K562 (cell line): ENCODE data around the gene MPZL1. TPM values are rescaled to one million over a fixed set of nuclear protein-coding genes. Genes with fewer than 3 reads are reported as not detected.

Source experiments
- CCNT2 ChIP-seq: IDR thresholded peaks from 2 replicates; pipeline ENCODE4 v1.6.1; 2011; ENCODE audit warnings: borderline replicate concordance, low read depth, mild to moderate bottlenecking, moderate library complexity, mixed read lengths, low read length; ENCODE audit not compliant: insufficient read length; ENCODE audit errors: extremely low read depth
- CHD4 ChIP-seq: fragments of 200-600 bp; sonication (generic); IDR thresholded peaks from 3 replicates; pipeline ENCODE4 v1.6.1; 2012; ENCODE audit warnings: low read depth, mild to moderate bottlenecking, mixed read lengths, low read length, inconsistent platforms; ENCODE audit not compliant: insufficient read depth, insufficient replicate concordance, poor library complexity, severe bottlenecking
- CSDE1 ChIP-seq, 2 experiments: fragments of 450-650 bp; IDR thresholded peaks; 2 replicates each; pipeline ENCODE4 v1.6.1; 2016; ENCODE audit warnings: mild to moderate bottlenecking in 1 of 2
- DNMT1 ChIP-seq: fragments of 450-650 bp; IDR thresholded peaks from 2 replicates; pipeline ENCODE4 v1.6.1; 2016; ENCODE audit warnings: antibody characterized with exemption, mild to moderate bottlenecking
- FOS ChIP-seq: IDR thresholded peaks from 3 replicates; pipeline ENCODE4 v1.6.1; 2011; ENCODE audit not compliant: insufficient read length; ENCODE audit errors: extremely low read depth
- FOXK2 ChIP-seq, 2 experiments: fragments of 450-650 bp; IDR thresholded peaks in 1 of 2; conservative IDR thresholded peaks in 1 of 2; 2 replicates each; pipeline ENCODE4 v1.6.1; 2016; ENCODE audit warnings: low read depth in 2 of 2, mild to moderate bottlenecking in 1 of 2
- MTA2 ChIP-seq: fragments of 450-650 bp; IDR thresholded peaks from 2 replicates; pipeline ENCODE4 v1.6.1; 2016; ENCODE audit warnings: low read depth
- SRSF9 ChIP-seq: fragments of 200-400 bp; formaldehyde crosslinking; IDR thresholded peaks from 2 replicates; pipeline ENCODE4 v1.6.1; 2017; ENCODE audit warnings: low read depth, low read length, borderline replicate concordance
- SUPT5H ChIP-seq: fragments of 450-650 bp; IDR thresholded peaks from 2 replicates; pipeline ENCODE4 v1.6.1; 2016
- ZFP91 ChIP-seq: sonication (generic); formaldehyde crosslinking; IDR thresholded peaks from 2 replicates; pipeline ENCODE4 v1.8.0; 2022; ENCODE audit warnings: mild to moderate bottlenecking, missing genetic modification reagents
- ZNF133 ChIP-seq: fragments of 250-450 bp; sonication (Bioruptor Pico); IDR thresholded peaks from 2 replicates; pipeline ENCODE4 v1.4.0; 2020; ENCODE audit warnings: mild to moderate bottlenecking
- ZNF175 ChIP-seq: fragments of 200-800 bp; sonication (Bioruptor generic); IDR thresholded peaks from 2 replicates; pipeline ENCODE4 v1.6.1; 2016; ENCODE audit warnings: low read depth, mild to moderate bottlenecking, missing genetic modification characterization, missing compliant biosample characterization
- ZNF197 ChIP-seq: fragments of 200-800 bp; sonication (Bioruptor generic); IDR thresholded peaks from 2 replicates; pipeline ENCODE4 v1.6.1; 2016; ENCODE audit warnings: low read depth, missing genetic modification characterization, missing compliant biosample characterization
- ZNF24 ChIP-seq: fragments of 450-650 bp; IDR thresholded peaks from 2 replicates; pipeline ENCODE4 v1.6.1; 2016
- ZNF347 ChIP-seq: fragments of 450-650 bp; formaldehyde crosslinking; IDR thresholded peaks from 2 replicates; pipeline ENCODE4 v1.4.0; 2020; ENCODE audit warnings: low read depth, mild to moderate bottlenecking, moderate library complexity
- ZNF395 ChIP-seq: fragments of 200-800 bp; sonication (Bioruptor generic); IDR thresholded peaks from 2 replicates; pipeline ENCODE4 v1.6.1; 2017; ENCODE audit warnings: missing genetic modification characterization, missing compliant biosample characterization
- ZNF431 ChIP-seq: sonication (generic); formaldehyde crosslinking; IDR thresholded peaks from 2 replicates; pipeline ENCODE4 v1.8.0; 2022; ENCODE audit warnings: mild to moderate bottlenecking, missing genetic modification reagents
- polyA plus RNA-seq, 8 experiments: library from polyadenylated mRNA; depleted of rRNA in 4 of 8; stranded (reverse) in 5 of 8; unstranded in 3 of 8; fragments of >200 nt; fragmentation: Nextera tagmentation in 2 of 8; fragmentation: Illumina TruSeq in 1 of 8; extraction: Ambion mirVana in 2 of 8; extraction: Trizol in 1 of 8; gene quantifications; 2 replicates each; pipeline versions ENCODE4 v1.2.1 to v1.2.3, GENCODE V29; 2011 to 2014; ENCODE audit warnings: inconsistent platforms in 1 of 8, missing spikeins in 1 of 8
- total RNA-seq, 7 experiments: library from RNA; depleted of rRNA in 6 of 7; stranded (reverse); fragments of >200 nt in 6 of 7; fragmentation: Illumina TruSeq in 2 of 7; extraction: Trizol in 2 of 7; gene quantifications; 2 replicates each; pipeline versions ENCODE4 v1.2.1 to v1.2.3, GENCODE V29; 2011 to 2021; ENCODE audit warnings: low replicate concordance in 1 of 7
- TF ChIP-seq, protein P1 (sequence below): fragments of 250-450 bp; sonication (Bioruptor Pico); IDR thresholded peaks from 2 replicates; pipeline ENCODE4 v1.5.0; 2020; ENCODE audit warnings: mild to moderate bottlenecking, borderline replicate concordance
- TF ChIP-seq, protein P2 (sequence below): sonication (generic); formaldehyde crosslinking; IDR thresholded peaks from 2 replicates; pipeline ENCODE4 v1.9.0; 2022; ENCODE audit warnings: mild to moderate bottlenecking, missing genetic modification reagents
- TF ChIP-seq, protein P3 (sequence below): fragments of 450-650 bp; formaldehyde crosslinking; IDR thresholded peaks from 2 replicates; pipeline ENCODE4 v1.4.0; 2020; ENCODE audit warnings: mild to moderate bottlenecking

The MPZL1 gene
- total and polyA plus RNA-seq, 9 of the 15 experiments (the other 6 are each of a cell fraction or from before 2014, with no cell fraction given) = 14.5 to 153 (median 66.5) TPM

DNA sequence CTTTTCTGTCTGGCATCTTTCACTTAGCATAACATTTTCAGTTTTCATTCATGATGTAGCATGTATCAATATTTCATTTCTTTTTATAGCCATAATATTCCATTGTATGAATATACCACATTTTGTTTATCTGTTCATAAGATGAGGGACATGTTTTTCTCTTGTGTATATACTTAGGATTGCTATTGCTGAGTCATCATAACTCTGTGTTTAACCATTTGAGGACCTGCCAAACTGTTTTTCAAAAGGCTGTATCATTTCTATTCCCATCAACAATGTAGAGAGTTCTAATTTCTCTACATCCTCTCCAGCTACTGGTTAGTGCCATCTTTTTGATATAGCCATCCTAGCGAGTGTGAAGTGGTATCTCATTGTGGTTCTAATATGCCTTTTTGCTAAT is 26.2 kb downstream of the MPZL1 start (continued):
- TF ChIP-seq SRSF9 (no peak), FOS (no peak), MTA2 (peak; percentile 34; the same call in 1 of the 2 replicates), CSDE1 (IDR thresholded peaks at IDR 0.05) (no peak; a peak in 1 of 4 replicates), DNMT1 (0 out of 2 replicates have a peak, but pooled peaks have one; percentile 12), ZFP91 (no peak), CCNT2 (no peak), ZNF347 (no peak), ZNF197 (no peak), SUPT5H (no peak), ZNF395 (CRISPR knock-in tag) (no peak), ZNF133 (CRISPR knock-in tag) (no peak), ZNF175 (CRISPR knock-in tag) (no peak), CHD4 (no peak), ZNF431 (CRISPR knock-in tag) (no peak), ZNF24 (no peak), FOXK2 (conservative IDR thresholded peaks at IDR 0.05 in 1 of 2, IDR thresholded peaks at IDR 0.05 in 1 of 2; ENCODE audit: low read depth in 2 of 2) (peak; percentile 79 to 81; a peak in 3 of 4 replicates)
- TF ChIP-seq, protein P1, sequence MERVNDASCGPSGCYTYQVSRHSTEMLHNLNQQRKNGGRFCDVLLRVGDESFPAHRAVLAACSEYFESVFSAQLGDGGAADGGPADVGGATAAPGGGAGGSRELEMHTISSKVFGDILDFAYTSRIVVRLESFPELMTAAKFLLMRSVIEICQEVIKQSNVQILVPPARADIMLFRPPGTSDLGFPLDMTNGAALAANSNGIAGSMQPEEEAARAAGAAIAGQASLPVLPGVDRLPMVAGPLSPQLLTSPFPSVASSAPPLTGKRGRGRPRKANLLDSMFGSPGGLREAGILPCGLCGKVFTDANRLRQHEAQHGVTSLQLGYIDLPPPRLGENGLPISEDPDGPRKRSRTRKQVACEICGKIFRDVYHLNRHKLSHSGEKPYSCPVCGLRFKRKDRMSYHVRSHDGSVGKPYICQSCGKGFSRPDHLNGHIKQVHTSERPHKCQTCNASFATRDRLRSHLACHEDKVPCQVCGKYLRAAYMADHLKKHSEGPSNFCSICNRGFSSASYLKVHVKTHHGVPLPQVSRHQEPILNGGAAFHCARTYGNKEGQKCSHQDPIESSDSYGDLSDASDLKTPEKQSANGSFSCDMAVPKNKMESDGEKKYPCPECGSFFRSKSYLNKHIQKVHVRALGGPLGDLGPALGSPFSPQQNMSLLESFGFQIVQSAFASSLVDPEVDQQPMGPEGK = no peak
- TF ChIP-seq, protein P2, sequence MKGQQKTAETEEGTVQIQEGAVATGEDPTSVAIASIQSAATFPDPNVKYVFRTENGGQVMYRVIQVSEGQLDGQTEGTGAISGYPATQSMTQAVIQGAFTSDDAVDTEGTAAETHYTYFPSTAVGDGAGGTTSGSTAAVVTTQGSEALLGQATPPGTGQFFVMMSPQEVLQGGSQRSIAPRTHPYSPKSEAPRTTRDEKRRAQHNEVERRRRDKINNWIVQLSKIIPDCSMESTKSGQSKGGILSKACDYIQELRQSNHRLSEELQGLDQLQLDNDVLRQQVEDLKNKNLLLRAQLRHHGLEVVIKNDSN = no peak
- TF ChIP-seq, protein P3, sequence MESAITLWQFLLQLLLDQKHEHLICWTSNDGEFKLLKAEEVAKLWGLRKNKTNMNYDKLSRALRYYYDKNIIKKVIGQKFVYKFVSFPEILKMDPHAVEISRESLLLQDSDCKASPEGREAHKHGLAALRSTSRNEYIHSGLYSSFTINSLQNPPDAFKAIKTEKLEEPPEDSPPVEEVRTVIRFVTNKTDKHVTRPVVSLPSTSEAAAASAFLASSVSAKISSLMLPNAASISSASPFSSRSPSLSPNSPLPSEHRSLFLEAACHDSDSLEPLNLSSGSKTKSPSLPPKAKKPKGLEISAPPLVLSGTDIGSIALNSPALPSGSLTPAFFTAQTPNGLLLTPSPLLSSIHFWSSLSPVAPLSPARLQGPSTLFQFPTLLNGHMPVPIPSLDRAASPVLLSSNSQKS (CRISPR knock-in tag) = no peak
